Right kidney (tissue), 1 donor: Measurements from ENCODE around the gene EXOSC9.

Experiments used
- DNase-seq: peaks from one replicate; pipeline ENCODE4 v3.0.0-alpha.2; 2016

Gene EXOSC9

GRCh38 chr4:121786221-121786620 is 14.9 kb upstream of the EXOSC9 start:
- no peak for DNase-seq

DNA sequence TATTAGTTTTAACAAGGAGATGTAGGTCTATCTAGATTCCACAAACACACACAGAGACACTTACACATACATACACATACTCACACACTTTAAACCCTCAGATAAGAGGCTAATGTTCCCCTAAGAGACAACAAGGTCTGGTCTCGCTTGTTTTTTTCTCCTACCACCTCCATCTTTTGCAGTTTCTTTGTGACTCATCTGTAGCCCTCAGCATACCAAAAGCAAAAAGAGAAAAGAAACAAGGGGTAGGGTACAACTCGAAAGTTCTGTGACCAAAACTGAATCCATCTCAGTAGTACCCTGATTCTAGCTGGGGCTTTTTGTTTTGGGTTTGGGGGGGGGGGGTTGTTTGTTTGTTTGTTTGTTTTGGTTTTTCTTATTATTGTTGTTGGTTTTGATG is 12.2 kb upstream of the EXOSC9 start:
- no peak for DNase-seq

GRCh38 chr4:121789455-121789854 is 11.7 kb upstream of the EXOSC9 start:
- no peak for DNase-seq

DNA sequence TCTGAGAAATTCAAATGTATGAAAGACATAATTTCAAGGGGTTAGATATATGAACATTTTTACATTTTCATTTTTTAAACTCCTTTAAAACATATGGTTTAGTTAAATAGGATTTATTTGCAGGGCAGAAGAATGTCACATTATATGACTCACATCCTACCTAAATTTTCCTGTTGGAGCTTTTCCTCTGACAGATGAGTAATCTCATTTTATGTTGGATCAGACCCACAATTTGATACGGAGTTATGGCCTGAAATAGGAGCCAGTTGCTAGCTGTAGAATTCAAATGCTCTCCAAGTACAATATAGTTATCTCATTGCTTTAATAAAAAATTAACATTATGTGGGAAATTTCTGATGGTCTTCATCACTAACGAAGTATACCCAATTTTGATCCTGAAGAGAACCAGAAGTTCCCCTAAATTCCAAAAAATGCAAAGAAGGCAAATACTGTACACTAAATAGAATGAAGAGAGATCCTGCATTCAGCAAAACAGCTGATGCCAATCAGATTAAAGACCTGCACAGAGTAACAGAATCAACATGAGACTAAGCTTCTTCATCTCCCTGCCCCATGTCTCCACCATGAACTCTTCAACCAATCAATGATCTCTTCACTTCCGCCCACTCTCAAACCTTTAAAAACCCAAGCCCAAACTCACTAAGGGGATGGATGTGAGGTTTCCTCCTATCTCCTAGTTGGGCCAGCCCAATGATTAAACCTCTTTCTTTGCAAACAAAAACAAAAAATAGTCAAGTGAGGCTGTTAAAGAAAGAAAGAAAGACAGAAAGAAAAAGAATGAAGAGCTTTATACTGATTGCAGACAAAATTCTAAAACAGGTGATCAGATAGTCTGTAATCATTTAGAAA is 10.9 kb upstream of the EXOSC9 start:
- no peak for DNase-seq

- no peak for DNase-seq
These were observed 10.1 kb upstream of the EXOSC9 start for GRCh38 chr4:121790976-121791375.

- no peak for DNase-seq
These were observed 9.6 kb upstream of the EXOSC9 start for GRCh38 chr4:121791481-121791880.

DNA sequence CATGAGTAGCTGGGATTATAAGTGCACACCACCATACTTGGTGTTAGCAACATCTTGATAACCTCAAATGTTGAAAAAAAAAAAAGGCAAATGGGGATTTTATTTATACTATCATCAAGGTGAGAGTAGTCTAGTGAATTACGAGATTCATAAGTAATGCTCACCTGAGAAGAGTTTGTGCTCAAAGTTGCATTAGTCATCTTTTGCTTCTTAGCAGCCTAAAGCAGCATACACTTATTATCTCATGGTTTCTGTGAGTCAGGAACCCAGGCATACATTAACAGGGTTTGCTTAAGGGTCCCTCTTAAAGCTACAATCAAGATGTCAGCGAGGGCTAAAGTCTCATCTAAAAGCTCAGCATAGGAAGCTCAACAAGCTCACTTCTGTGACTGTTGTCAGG is 8.2 kb upstream of the EXOSC9 start:
- no peak for DNase-seq

GRCh38 chr4:121794505-121795188 is 6.5 kb upstream of the EXOSC9 start:
- no peak for DNase-seq

GRCh38 chr4:121796283-121796682 is 4.8 kb upstream of the EXOSC9 start:
- DNase-seq, result no peak

- no peak for DNase-seq
These were observed 1.8 kb upstream of the EXOSC9 start for GRCh38 chr4:121799208-121799823.

DNA sequence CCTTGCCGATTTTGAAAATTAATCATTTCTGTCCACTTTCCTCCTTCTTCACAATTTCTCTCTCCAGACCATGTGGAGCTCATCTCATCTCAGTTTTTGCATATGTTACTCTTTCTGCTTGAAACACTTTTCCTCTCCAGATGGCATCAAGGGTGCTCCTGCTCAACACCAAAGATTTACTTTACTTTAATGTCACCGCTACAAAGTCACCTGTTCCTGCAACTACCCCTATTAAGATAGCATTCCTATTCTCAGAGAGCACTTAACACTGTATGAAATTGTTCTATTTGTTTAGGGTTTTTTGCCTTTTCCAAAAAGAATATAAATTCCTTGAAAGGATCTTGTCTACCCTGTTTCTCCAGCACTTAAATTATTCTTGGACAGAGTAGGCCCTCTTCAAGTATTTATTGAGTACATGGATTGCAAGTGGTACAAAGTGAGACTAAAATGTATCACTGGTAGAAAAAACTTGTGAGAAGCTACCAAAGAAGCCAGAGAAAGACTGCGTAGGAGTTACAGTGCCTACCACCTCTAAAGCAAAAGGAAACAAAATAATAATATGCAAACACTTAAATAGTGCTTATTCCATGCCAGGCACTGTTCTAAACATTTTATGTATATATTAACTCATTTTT is 1.1 kb upstream of the EXOSC9 start:
- DNase-seq, result no peak

GRCh38 chr4:121800638-121800960 is 524 bp upstream of the EXOSC9 start:
- DNase-seq, result no peak

DNA sequence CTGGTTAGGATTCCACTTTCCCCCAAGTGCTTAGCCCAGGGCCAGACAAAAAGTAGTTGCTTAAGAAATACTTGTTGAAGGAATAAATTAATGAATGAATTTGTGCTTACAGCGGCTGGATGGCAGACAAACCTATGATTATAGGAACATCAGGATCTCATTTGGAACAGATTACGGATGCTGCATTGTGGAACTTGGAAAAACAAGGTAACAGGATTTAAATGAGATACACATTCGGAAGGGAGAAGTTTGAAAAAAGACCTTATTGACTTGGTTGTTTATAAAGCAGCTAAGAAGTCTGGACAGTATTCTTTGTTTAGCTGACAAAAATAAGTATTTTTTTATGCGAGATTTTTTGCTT is 572 bp downstream of the EXOSC9 start:
- DNase-seq, result no peak

DNA sequence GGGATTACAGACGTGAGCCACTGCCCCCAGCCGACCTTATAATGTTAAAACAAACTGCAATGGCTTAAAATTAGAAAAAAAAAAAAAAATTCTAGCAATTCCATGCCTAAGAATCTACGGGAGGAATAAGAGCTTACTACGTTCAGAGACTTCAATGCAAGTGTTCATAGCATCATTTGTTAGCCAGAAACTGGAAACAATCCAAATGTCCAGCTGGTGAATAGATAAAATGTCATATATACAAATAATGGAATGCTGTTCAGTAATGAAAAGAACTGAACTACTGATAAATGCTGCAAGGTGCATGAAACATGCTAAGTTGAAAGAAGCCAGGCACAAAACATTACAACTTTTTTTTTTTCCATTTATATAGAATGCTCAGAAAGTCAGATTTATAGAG is 5.3 kb downstream of the EXOSC9 start:
- no peak for DNase-seq

- DNase-seq, result no peak
These were observed 10.0 kb downstream of the EXOSC9 start for GRCh38 chr4:121811122-121811521.

DNA sequence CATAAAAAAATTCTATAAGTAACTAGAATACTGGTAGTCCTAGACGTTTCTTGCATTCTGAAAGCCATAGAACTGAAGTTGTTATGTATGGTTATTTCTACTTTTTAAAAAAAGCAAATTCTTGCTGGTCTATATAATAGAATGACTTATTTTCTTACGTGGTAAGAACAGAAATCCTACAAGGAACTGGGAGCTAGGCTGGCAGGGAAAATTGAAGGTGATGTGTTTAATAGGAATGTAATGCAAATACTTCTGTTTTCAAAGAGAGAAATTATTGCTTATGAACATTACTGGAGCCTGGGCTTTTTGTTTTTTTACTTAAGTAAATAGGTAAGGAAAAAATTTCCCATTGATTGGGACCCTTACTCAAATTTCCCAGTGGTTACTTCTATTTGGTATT is 13.6 kb downstream of the EXOSC9 start:
- DNase-seq, result no peak

- DNase-seq, result no peak
These were observed 15.9 kb downstream of the EXOSC9 start for GRCh38 chr4:121817006-121817405.

GRCh38 chr4:121817701-121818100 is 16.6 kb downstream of the EXOSC9 start:
- DNase-seq, result no peak

DNA sequence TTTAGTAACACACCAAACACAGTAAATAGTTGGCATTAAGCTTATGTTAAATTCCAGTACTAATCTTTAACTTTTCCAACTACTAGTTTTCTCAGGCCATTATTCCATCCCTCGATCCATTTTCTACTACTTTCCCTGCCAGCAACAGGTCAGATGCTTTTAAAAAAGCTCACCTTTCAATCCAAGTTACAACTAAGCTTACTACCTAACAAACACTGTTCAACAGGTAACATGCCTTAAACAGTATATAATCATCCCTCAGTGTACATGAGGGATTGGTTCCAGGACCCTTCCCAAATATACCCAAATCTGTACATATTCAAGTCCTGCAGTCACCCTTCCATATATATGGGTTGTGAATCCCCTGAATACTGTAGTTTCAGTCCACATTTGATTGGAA is 17.1 kb downstream of the EXOSC9 start:
- DNase-seq, result no peak

DNA sequence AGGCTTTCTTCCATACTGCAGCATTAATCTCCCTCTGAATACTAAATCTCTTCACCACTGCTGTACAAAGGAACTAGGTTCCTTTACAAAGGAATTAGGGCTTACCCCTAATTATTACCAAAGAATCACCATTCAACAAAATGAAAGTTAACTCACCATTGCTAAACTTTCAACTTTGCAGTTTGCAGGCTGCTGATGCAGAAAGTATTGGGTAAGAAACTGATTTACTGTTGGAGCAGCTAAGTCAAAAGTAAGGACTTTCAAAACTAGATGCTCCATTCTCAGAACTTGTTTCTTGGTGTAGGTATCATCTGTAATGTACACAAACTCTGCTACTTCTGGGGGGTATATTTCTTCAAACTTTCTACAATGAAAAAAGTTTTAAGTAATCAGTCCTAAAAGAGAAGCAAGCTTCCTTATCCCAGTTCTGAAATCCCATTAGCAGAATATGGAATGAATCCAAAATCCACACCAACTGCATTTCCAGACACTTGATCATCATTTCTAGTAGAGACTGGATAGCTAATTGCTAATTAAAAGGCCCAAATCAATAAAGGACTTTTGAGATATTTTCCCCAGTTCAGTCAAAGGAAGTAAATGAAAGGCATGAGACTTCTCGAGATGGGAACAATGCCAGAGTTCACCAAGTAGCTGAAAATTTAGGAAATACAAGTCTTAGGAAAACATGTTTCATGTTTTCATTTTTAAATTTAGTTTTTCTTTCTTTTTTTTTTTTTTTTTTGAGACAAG is 18.3 kb downstream of the EXOSC9 start:
- DNase-seq, result no peak

GRCh38 chr4:121822047-121822446 is 20.9 kb downstream of the EXOSC9 start:
- no peak for DNase-seq

GRCh38 chr4:121822796-121823504 is 21.8 kb downstream of the EXOSC9 start:
- DNase-seq, result no peak
